HG03159 (cell line): Measurements from ENCODE around the gene TMPRSS11F.

Source experiments
- ATAC-seq: cut with Tn5 transposase; IDR thresholded peaks from one replicate; pipeline ENCODE4 v1.9.1; 2021; ENCODE audit warnings: mild to moderate bottlenecking, moderate library complexity; ENCODE audit not compliant: unreplicated experiment

TMPRSS11F gene

DNA sequence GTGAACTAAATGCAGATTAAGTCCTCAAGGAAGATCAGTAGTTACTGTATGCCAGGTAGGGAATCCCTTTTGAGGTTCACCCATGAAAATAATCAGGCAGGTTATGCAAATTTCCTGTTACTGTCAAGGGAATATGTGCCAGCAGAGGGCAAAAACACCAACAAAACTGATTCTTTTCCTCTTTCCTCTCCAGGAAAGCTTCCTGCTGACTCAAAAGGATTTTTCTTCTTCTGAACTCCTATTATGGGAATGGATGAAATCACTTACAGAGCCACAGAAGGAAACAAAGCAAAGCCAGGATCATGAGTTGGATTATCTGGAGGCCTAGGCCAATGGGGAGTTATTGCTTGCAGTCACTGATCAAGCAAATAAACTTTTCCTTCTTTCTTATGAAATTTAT is 49.7 kb downstream of the TMPRSS11F start:
- ATAC-seq, result no peak

DNA sequence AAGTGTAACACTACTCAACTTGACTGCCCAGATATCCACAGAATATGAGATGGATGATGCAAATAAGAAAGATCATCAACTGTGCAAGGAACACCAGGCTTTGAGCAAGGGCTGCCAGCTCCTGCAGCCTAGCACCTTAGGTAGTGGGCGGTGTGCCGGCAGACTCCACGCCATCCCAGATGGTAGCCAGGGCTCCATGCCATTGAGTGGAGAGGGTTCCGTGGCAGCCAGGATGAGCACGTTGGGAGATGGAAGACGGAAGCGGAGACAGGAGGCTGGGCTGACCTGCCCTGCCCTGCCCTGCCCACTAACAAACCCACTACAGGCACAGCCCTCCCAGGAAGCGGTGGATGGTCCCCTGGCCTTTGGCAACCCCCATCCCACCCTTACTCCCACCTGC is 51.9 kb downstream of the TMPRSS11F start:
- no peak for ATAC-seq

DNA sequence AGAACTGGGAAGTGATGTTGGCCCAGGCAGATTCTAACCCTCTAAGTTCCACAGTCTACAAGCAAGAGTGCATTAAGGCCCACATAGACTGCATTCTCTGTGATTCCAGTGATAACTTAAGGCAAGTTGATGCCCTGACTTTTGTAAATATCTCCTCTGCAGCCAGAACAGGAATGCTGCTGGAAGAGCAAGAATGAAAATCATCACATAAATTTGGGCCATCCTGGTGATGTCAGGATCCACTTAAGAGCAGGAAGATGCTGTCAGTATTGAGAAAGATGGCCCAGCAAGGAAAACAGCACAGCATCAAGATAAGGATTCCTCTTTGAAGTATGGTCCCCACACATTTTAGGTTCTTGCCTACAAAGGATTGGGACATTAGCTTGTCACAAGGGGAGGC is 52.4 kb downstream of the TMPRSS11F start:
- no peak for ATAC-seq

DNA sequence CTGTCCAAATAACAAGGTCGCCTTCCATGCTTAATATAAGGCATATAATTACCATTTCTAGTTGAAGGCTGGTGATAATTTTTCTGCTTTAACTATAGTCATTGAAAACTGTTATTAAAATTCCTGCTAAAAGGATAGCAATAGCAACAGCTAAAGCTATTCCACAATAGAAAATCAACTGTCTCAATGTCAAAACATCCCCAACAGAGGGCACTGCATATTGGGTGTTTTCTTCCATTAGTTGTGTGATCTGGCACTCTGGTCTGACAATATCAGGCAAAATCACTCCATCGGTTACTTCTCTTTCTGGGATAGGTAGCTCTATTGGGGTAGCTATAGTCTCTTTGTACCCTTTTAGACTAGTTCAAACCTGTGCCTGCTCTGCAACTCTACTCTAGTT is 53.5 kb downstream of the TMPRSS11F start:
- no peak for ATAC-seq

DNA sequence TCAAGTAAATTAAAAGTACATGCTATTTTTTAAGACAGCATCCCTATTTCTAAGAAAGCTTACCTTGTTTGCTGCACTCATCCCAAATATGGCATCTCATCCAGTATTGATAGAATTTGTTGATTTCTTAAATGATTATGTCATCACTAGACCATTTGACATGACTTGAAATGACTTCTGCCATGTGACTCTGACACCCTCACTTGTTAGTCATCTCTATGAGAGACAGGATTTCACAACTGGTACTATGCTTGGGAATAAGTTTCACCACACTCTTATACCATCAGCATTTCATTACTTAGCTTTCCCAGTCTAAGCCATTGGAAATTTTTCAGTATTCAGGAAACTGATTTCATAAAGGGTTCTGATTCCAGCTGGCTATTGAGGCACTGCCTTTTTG is 55.3 kb downstream of the TMPRSS11F start:
- ATAC-seq, result no peak

DNA sequence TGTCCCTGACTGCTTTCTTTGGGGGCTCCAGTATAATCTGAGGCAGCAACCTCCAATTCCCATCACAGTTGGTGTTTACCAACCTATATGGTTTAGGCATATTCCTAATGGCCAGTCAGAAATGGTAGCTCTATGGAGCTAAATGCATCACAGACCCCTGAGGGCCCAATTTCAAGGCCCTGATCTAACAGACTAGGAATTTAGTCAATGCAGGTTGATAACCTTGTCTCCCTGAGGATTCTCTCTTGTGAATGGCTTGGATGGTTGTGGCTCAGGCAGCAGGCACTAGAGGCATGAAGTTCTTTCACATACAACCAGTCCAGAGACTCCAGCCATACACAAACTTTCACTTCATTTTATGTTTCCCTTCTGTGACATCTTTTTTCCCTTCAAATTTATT is 59.4 kb downstream of the TMPRSS11F start:
- ATAC-seq, result no peak

DNA sequence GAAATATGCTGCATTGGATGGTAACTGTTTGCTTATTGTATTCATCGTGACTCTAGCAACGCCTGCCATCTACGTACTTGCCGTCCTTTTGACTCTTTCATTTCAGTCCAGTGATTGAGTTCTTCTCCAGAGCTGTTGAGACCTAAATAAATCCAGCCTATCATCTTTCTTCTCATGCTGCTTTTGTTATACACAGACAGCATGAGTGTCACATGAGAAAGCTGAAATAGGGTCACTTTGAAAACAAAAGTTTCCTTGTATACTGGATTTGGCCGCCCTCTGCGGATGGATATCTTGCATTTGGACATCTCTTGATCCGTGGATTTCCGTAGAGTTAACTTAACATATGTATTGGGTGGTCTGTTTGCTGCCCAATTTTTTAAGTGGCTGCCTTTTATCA is 67.2 kb downstream of the TMPRSS11F start:
- ATAC-seq, result no peak

DNA sequence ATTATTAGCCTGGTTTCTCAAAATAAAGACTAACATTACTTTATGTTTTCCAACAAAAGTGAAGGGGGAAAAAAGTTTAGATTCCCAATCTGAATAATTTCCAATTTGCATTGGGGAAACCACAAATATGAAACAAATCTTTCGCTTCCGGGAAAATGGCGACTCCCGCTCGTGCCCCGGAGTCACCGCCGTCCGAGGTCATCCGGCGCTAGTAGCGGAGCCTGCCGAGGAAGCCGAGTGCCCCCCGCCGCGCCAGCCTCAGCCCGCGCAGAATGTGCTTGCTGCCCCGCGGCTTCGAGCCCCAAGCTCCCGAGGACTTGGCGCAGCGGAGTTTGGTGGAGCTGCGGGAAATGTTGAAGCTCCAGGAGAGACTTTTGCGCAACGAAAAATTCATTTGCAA is 91.4 kb downstream of the TMPRSS11F start:
- no peak for ATAC-seq

DNA sequence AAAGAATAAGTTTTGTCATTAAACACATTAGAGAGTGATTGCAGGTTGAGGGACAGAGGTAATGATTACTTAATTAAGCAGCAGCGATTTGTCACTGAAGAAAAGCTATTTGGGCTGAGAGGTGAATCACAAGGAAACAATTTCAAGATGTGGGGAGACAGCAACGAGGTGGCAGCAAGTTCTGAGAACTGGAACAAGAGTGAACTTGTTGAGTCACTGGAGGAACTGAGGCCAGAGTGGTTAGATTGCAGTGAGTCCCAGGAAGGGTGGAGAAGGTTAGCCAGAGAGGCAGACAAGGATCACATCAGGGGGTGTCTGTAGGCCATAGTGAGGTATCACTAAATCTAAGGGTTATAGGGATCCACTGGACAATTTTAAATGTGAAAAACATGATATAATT is 108.5 kb downstream of the TMPRSS11F start:
- ATAC-seq, result no peak

DNA sequence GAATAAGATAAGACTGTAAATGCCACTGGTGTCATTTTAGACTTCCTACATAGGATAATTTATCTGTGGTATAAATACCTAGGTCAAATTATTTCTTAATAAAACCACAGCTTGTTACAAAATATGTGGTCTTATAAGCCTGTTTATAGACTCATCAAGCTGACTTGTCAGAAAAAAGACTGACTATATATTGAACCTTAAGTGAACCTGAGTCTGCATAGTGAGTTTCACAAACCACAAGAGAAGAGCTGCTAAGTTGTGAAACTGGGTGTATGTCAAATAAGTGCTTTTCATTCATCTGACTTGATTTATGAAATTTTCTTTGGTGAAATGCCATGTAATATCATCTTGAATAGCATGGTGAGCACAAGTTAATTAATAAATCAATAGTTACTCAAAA is 118.0 kb downstream of the TMPRSS11F start:
- no peak for ATAC-seq
